ENCODE measurements around the gene SIAH1. TPM values are rescaled to one million over a fixed set of nuclear protein-coding genes. Genes with fewer than 3 reads are reported as not detected.
A peak's percentile ranks its signal among the peaks of the same experiment; 100 is the strongest.
"Not testable (repeated sequence)": the region's sequence is repeated elsewhere in the genome, so short reads cannot be mapped to it uniquely, and the experiment has no call there.

Gene SIAH1
- polyA plus RNA-seq, 2 donors, result 8.7 to 12.3 TPM

- H3K4me3 ChIP-seq (ENCODE audit: low read depth in 1 of 2, low read length in 2 of 2), result no peak overlapping the region
- no peaks in the 10 kb centered on the region for H3K27me3 ChIP-seq (ENCODE audit: control insufficient read depth in 1 of 2, insufficient read depth in 2 of 2, low read length in 2 of 2)
- no peaks in the 10 kb centered on the region for H3K4me1 ChIP-seq (ENCODE audit: control insufficient read depth in 2 of 2, insufficient read depth in 2 of 2, low read length in 1 of 2)
- H3K9me3 ChIP-seq (ENCODE audit: control insufficient read depth in 2 of 2, insufficient read depth in 1 of 2, low read depth in 1 of 2, low read length in 1 of 2), result no peaks in the 10 kb centered on the region
- peaks cover 0 to 9% of the 10 kb centered on the region in 2 donors for H3K36me3 ChIP-seq (ENCODE audit: control insufficient read depth in 2 of 2, insufficient read depth in 2 of 2, low read length in 1 of 2)
- 77 to 82% methylated on average over 7 of the region's 7 CpGs for WGBS, 2 donors
- H3K27ac ChIP-seq (ENCODE audit: low read depth in 2 of 2, low read length in 1 of 2), result no peak overlapping the region
Measured at GRCh38 chr16:48323783-48324775, 61.1 kb downstream of the SIAH1 start.

GRCh38 chr16:48321317-48322036 is 63.7 kb downstream of the SIAH1 start:
- no peak overlapping the region for H3K27ac ChIP-seq (ENCODE audit: low read depth in 2 of 2, low read length in 1 of 2)
- no peaks in the 10 kb centered on the region for H3K27me3 ChIP-seq (ENCODE audit: control insufficient read depth in 1 of 2, insufficient read depth in 2 of 2, low read length in 2 of 2)
- H3K36me3 ChIP-seq (ENCODE audit: control insufficient read depth in 2 of 2, insufficient read depth in 2 of 2, low read length in 1 of 2), result peaks cover 0 to 6% of the 10 kb centered on the region in 2 donors
- no peaks in the 10 kb centered on the region for H3K9me3 ChIP-seq (ENCODE audit: control insufficient read depth in 2 of 2, insufficient read depth in 1 of 2, low read depth in 1 of 2, low read length in 1 of 2)
- no peak overlapping the region for H3K4me3 ChIP-seq (ENCODE audit: low read depth in 1 of 2, low read length in 2 of 2)
- no peaks in the 10 kb centered on the region for H3K4me1 ChIP-seq (ENCODE audit: control insufficient read depth in 2 of 2, insufficient read depth in 2 of 2, low read length in 1 of 2)
- WGBS, 2 donors, result 79 to 82% methylated on average over 2 of the region's 2 CpGs

- Histone ChIP-seq H3K27ac (ENCODE audit: low read depth in 2 of 2, low read length in 1 of 2) (peak overlapping the region in 1 of 2 donors; percentile 18), H3K4me3 (ENCODE audit: low read depth in 1 of 2, low read length in 2 of 2) (no peak overlapping the region)
Measured at GRCh38 chr16:48318630-48319029, 66.6 kb downstream of the SIAH1 start.

GRCh38 chr16:48317614-48318315 is 67.4 kb downstream of the SIAH1 start:
- no peak overlapping the region for H3K4me3 ChIP-seq (ENCODE audit: low read depth in 1 of 2, low read length in 2 of 2)
- no peak overlapping the region for H3K27ac ChIP-seq (ENCODE audit: low read depth in 2 of 2, low read length in 1 of 2)

More at GRCh38 chr16:48318630-48319029, 66.6 kb downstream of the SIAH1 start:
- no peaks in the 10 kb centered on the region for H3K27me3 ChIP-seq (ENCODE audit: control insufficient read depth in 1 of 2, insufficient read depth in 2 of 2, low read length in 2 of 2)
- H3K4me1 ChIP-seq (ENCODE audit: control insufficient read depth in 2 of 2, insufficient read depth in 2 of 2, low read length in 1 of 2), result no peaks in the 10 kb centered on the region
- H3K36me3 ChIP-seq (ENCODE audit: control insufficient read depth in 2 of 2, insufficient read depth in 2 of 2, low read length in 1 of 2), result peaks cover 0 to 4% of the 10 kb centered on the region in 2 donors
- WGBS, 2 donors, result 53 to 54% methylated on average over 4 of the region's 4 CpGs
- no peaks in the 10 kb centered on the region for H3K9me3 ChIP-seq (ENCODE audit: control insufficient read depth in 2 of 2, insufficient read depth in 1 of 2, low read depth in 1 of 2, low read length in 1 of 2)

GRCh38 chr16:48317026-48317425 is 68.2 kb downstream of the SIAH1 start:
- no peaks in the 10 kb centered on the region for H3K4me1 ChIP-seq (ENCODE audit: control insufficient read depth in 2 of 2, insufficient read depth in 2 of 2, low read length in 1 of 2)
- no peaks in the 10 kb centered on the region for H3K27me3 ChIP-seq (ENCODE audit: control insufficient read depth in 1 of 2, insufficient read depth in 2 of 2, low read length in 2 of 2)
- no peaks in the 10 kb centered on the region for H3K9me3 ChIP-seq (ENCODE audit: control insufficient read depth in 2 of 2, insufficient read depth in 1 of 2, low read depth in 1 of 2, low read length in 1 of 2)
- no peak overlapping the region for H3K27ac ChIP-seq (ENCODE audit: low read depth in 2 of 2, low read length in 1 of 2)
- 85 to 93% methylated on average over 1 of the region's 1 CpG for WGBS, 2 donors
- peaks cover 0 to 6% of the 10 kb centered on the region in 2 donors for H3K36me3 ChIP-seq (ENCODE audit: control insufficient read depth in 2 of 2, insufficient read depth in 2 of 2, low read length in 1 of 2)
- H3K4me3 ChIP-seq (ENCODE audit: low read depth in 1 of 2, low read length in 2 of 2), result no peak overlapping the region

More at GRCh38 chr16:48317614-48318315, 67.4 kb downstream of the SIAH1 start:
- no peaks in the 10 kb centered on the region for H3K9me3 ChIP-seq (ENCODE audit: control insufficient read depth in 2 of 2, insufficient read depth in 1 of 2, low read depth in 1 of 2, low read length in 1 of 2)
- H3K36me3 ChIP-seq (ENCODE audit: control insufficient read depth in 2 of 2, insufficient read depth in 2 of 2, low read length in 1 of 2), result peaks cover 0 to 5% of the 10 kb centered on the region in 2 donors
- no peaks in the 10 kb centered on the region for H3K27me3 ChIP-seq (ENCODE audit: control insufficient read depth in 1 of 2, insufficient read depth in 2 of 2, low read length in 2 of 2)
- 58 to 75% methylated on average over 2 of the region's 2 CpGs for WGBS, 2 donors
- no peaks in the 10 kb centered on the region for H3K4me1 ChIP-seq (ENCODE audit: control insufficient read depth in 2 of 2, insufficient read depth in 2 of 2, low read length in 1 of 2)

- H3K27ac ChIP-seq (ENCODE audit: low read depth in 2 of 2, low read length in 1 of 2); H3K4me1 ChIP-seq (ENCODE audit: control insufficient read depth in 2 of 2, insufficient read depth in 2 of 2, low read length in 1 of 2); H3K36me3 ChIP-seq (ENCODE audit: control insufficient read depth in 2 of 2, insufficient read depth in 2 of 2, low read length in 1 of 2); H3K27me3 ChIP-seq (ENCODE audit: control insufficient read depth in 1 of 2, insufficient read depth in 2 of 2, low read length in 2 of 2); H3K9me3 ChIP-seq (ENCODE audit: control insufficient read depth in 2 of 2, insufficient read depth in 1 of 2, low read depth in 1 of 2, low read length in 1 of 2); H3K4me3 ChIP-seq (ENCODE audit: low read depth in 1 of 2, low read length in 2 of 2): not testable (repeated sequence)
- WGBS, 2 donors, result 97 to 98% methylated on average over 3 of the region's 3 CpGs
Measured at GRCh38 chr16:48313905-48314304, 71.3 kb downstream of the SIAH1 start.

GRCh38 chr16:48310908-48311641 is 74.1 kb downstream of the SIAH1 start:
- H3K4me1 ChIP-seq (ENCODE audit: control insufficient read depth in 2 of 2, insufficient read depth in 2 of 2, low read length in 1 of 2), result no peaks in the 10 kb centered on the region
- H3K36me3 ChIP-seq (ENCODE audit: control insufficient read depth in 2 of 2, insufficient read depth in 2 of 2, low read length in 1 of 2), result peaks cover 2 to 3% of the 10 kb centered on the region in 2 donors
- H3K9me3 ChIP-seq (ENCODE audit: control insufficient read depth in 2 of 2, insufficient read depth in 1 of 2, low read depth in 1 of 2, low read length in 1 of 2), result peaks cover 0 to 2% of the 10 kb centered on the region in 2 donors
- no peak overlapping the region for H3K27ac ChIP-seq (ENCODE audit: low read depth in 2 of 2, low read length in 1 of 2)
- H3K4me3 ChIP-seq (ENCODE audit: low read depth in 1 of 2, low read length in 2 of 2), result no peak overlapping the region
- no peaks in the 10 kb centered on the region for H3K27me3 ChIP-seq (ENCODE audit: control insufficient read depth in 1 of 2, insufficient read depth in 2 of 2, low read length in 2 of 2)
- WGBS, 2 donors, result 98% methylated on average over 4 of the region's 4 CpGs
